SH-SY5Y (cell line): ENCODE results near the gene OR6C75.

Experiments
- GATA2 ChIP-seq: IDR thresholded peaks from 2 replicates; pipeline ENCODE4 v1.6.1; 2011; ENCODE audit warnings: mild to moderate bottlenecking, low read depth, low read length
- GATA3 ChIP-seq: IDR thresholded peaks from 2 replicates; pipeline ENCODE4 v1.6.1; 2011; ENCODE audit warnings: low read depth, mild to moderate bottlenecking, low read length, moderate library complexity

- TF ChIP-seq GATA2: no peak
- TF ChIP-seq GATA3: no peak
Observed at GRCh38 chr12:55362675-55363074, at the start of gene OR6C75.
